Measurements from ENCODE around the gene FAM174C.
A peak's percentile ranks its signal among the peaks of the same experiment; 100 is the strongest.

The FAM174C gene

DNA sequence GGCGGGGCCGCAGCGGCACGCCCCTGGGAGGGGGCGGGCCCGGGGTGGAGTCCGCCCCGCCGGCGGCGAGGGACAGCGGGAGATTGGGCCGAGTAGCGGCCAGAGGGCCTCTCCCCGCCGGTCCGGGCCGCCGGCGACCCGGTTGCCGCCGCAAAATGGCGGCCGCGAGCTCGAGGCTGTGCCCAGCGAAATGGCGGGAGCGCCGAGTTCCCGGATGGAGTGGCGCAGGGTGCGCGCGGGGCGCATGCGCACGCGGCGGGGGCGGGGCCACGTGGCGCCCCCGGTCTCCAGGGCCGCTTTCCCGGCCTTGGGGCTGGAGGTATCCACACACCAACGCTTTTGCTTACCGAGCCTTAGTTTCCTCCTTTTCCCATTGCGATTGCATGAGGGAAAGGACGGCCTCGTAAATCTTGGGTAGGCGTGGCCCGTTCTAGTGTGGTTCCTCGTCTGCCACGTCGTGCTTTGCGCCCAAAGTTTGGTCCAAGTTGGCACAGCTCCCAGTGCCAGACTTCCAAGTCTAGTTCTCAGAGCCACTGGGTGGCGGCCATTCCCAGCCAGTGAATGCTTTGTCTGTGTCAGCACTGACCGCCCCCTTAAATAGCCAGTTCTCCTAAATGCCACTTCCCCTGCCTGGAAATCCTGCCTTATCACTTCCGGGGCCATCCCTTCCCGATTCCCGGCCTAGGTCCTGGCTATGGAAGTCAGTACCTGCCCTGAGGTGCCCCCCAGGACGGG is 5.7 kb upstream of the FAM174C start:
- DNase-seq (ENCODE audit: low read depth in 2 of 2): peak; percentile 93 to 94
- TF ChIP-seq, protein P1, sequence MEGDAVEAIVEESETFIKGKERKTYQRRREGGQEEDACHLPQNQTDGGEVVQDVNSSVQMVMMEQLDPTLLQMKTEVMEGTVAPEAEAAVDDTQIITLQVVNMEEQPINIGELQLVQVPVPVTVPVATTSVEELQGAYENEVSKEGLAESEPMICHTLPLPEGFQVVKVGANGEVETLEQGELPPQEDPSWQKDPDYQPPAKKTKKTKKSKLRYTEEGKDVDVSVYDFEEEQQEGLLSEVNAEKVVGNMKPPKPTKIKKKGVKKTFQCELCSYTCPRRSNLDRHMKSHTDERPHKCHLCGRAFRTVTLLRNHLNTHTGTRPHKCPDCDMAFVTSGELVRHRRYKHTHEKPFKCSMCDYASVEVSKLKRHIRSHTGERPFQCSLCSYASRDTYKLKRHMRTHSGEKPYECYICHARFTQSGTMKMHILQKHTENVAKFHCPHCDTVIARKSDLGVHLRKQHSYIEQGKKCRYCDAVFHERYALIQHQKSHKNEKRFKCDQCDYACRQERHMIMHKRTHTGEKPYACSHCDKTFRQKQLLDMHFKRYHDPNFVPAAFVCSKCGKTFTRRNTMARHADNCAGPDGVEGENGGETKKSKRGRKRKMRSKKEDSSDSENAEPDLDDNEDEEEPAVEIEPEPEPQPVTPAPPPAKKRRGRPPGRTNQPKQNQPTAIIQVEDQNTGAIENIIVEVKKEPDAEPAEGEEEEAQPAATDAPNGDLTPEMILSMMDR (IDR thresholded peaks at IDR 0.05; ENCODE audit: low read depth, low read length): no peak
- H3K4me3 ChIP-seq (replicated peaks in 1 of 2; ENCODE audit: low read depth in 2 of 2, low read length in 2 of 2): peak overlapping the region; percentile 67 to 82

DNA sequence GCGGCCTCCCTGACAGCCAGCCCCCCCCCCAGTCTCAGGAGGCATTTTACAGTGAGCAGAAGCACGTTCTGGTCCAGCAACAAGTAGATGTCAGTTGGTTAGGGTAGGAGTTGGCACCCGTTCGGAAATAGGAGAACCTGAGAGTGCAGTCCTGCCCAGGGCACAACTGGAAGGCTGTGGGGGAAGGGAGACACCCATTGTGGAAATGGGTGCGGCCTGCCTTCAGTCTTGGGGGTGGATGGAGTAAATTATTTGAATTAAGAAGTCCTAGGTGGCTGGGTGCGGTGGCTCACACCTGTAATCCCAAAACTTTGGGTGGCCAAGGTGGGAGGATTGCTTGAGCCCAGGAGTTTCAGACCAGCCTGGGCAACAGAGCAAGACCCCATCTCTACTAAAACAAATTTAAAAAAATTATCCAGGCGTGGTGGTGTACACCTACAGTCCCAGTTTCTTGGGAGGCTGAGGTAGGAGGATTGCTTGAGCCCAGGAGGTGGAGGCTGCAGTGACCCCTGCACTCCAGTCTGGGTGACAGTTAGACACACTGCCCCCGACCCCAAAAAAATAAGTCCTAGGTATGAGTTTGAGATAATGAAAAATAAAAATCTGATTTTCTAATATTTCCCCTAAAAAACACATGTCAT is 5.0 kb upstream of the FAM174C start:
- H3K4me3 ChIP-seq (replicated peaks in 1 of 2; ENCODE audit: low read depth in 2 of 2, low read length in 2 of 2): peak overlapping the region; percentile 67 to 82
- TF ChIP-seq, protein P1 (IDR thresholded peaks at IDR 0.05; ENCODE audit: low read depth, low read length): no peak
- DNase-seq (ENCODE audit: low read depth in 2 of 2): no peak

DNA sequence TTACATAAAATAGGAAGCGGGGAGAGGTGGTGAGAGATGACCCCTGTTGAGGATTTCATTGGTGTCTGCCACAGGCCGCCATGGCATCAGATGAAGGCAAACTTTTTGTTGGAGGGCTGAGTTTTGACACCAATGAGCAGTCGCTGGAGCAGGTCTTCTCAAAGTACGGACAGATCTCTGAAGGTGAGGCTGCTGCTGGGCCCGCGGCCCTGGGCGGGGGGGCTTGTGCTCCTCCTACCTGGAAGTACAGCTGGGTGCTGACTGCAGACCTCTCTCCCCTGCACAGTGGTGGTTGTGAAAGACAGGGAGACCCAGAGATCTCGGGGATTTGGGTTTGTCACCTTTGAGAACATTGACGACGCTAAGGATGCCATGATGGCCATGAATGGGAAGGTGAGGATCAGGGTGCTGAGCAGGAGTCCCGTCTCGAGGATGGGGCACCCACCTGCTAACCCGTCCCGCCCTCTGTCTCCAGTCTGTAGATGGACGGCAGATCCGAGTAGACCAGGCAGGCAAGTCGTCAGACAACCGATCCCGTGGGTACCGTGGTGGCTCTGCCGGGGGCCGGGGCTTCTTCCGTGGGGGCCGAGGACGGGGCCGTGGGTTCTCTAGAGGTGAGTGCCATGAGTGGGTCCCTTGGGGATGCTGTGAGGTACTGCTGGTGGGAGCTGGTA is 4.3 kb upstream of the FAM174C start:
- peak in 1 of 2 donors; percentile 6 for DNase-seq (ENCODE audit: low read depth in 2 of 2)
- peak overlapping the region; percentile 67 to 82 for H3K4me3 ChIP-seq (replicated peaks in 1 of 2; ENCODE audit: low read depth in 2 of 2, low read length in 2 of 2)
- TF ChIP-seq, protein P1 (IDR thresholded peaks at IDR 0.05; ENCODE audit: low read depth, low read length): no peak

DNA sequence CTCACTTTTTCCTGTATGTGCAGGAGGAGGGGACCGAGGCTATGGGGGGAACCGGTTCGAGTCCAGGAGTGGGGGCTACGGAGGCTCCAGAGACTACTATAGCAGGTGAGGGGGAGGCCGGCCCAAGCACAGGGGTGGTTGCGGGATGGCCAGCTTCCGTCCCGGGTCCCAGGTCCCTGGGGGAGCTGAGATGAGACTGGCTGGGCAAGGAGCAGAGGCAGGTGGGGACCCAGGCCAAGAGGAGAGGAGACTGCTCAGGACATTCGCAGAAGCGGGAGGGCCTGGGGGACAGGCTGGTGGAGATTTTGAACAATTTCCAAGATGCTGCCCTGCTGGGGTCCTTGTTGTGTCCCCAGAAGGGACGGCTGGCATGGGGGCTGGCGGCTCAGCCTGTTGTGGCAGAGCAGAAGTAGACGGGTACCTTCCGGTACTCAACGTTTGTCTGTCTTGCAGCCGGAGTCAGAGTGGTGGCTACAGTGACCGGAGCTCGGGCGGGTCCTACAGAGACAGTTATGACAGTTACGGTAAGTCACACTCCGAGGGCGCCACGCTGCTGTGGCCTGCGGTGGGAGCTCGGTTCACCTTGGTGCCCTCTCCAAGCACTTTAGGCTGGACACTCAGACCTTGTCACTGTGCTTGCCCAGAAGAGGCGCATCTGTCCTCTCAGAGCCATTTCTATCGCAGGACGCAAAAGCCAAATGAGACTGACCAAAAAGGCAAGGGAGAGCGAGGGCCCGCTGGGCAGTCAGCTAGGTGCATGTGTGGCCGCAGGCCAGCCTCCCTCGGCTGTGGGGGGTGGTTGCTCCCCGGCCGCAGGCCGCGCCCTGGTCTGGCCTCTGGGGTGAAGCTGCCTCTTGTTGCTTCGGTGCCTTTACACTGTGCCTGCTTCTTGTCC is 3.6 kb upstream of the FAM174C start:
- TF ChIP-seq, protein P1 (IDR thresholded peaks at IDR 0.05; ENCODE audit: low read depth, low read length): no peak
- H3K4me3 ChIP-seq (replicated peaks in 1 of 2; ENCODE audit: low read depth in 2 of 2, low read length in 2 of 2): peak overlapping the region in 1 of 2 donors; percentile 82
- no peak for DNase-seq (ENCODE audit: low read depth in 2 of 2)

DNA sequence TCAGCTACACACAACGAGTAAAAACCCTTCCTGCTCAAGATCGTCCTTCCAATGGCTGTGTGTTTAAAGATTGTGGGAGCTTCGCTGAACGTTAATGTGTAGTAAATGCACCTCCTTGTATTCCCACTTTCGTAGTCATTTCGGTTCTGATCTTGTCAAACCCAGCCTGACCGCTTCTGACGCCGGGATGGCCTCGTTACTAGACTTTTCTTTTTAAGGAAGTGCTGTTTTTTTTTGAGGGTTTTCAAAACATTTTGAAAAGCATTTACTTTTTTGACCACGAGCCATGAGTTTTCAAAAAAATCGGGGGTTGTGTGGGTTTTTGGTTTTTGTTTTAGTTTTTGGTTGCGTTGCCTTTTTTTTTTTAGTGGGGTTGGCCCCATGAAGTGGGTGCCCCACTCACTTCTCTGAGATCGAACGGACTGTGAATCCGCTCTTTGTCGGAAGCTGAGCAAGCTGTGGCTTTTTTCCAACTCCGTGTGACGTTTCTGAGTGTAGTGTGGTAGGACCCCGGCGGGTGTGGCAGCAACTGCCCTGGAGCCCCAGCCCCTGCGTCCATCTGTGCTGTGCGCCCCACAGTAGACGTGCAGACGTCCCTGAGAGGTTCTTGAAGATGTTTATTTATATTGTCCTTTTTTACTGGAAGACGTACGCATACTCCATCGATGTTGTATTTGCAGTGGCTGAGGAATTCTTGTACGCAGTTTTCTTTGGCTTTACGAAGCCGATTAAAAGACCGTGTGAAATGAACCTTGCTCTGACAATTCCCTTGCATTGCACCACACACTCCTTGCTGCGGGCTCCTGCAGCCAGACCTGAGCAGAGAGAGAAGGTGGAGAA is 2.7 kb upstream of the FAM174C start:
- peak in 1 of 2 donors; percentile 12 for DNase-seq (ENCODE audit: low read depth in 2 of 2)
- H3K4me3 ChIP-seq (replicated peaks in 1 of 2; ENCODE audit: low read depth in 2 of 2, low read length in 2 of 2): no peak overlapping the region
- TF ChIP-seq, protein P1 (IDR thresholded peaks at IDR 0.05; ENCODE audit: low read depth, low read length): no peak

All from cardiac fibroblast (primary cell).